HEK293T (cell line): ENCODE data around the gene FAM120AOS.

Experiments used
- BHLHE40 ChIP-seq: fragments of 450-650 bp; IDR thresholded peaks from 2 replicates; pipeline ENCODE4 v1.6.1; 2016; ENCODE audit warnings: mild to moderate bottlenecking, moderate library complexity, borderline replicate concordance
- CTBP1 ChIP-seq: fragments of 450-650 bp; IDR thresholded peaks from 2 replicates; pipeline ENCODE4 v1.6.1; 2016; ENCODE audit warnings: borderline replicate concordance
- FOXA1 ChIP-seq: fragments of 450-650 bp; IDR thresholded peaks from 2 replicates; pipeline ENCODE4 v1.6.1; 2016; ENCODE audit warnings: mild to moderate bottlenecking
- FOXK2 ChIP-seq: fragments of 450-650 bp; IDR thresholded peaks from 2 replicates; pipeline ENCODE4 v1.6.1; 2016; ENCODE audit warnings: mild to moderate bottlenecking
- FOXM1 ChIP-seq: fragments of 450-650 bp; IDR thresholded peaks from 2 replicates; pipeline ENCODE4 v1.6.1; 2017; ENCODE audit warnings: mild to moderate bottlenecking, borderline replicate concordance
- HDGF ChIP-seq: fragments of 450-650 bp; IDR thresholded peaks from 2 replicates; pipeline ENCODE4 v1.6.1; 2017; ENCODE audit warnings: antibody characterized with exemption, borderline replicate concordance
- L3MBTL2 ChIP-seq: fragments of 450-650 bp; conservative IDR thresholded peaks from 2 replicates; pipeline ENCODE4 v1.6.1; 2016; ENCODE audit warnings: mild to moderate bottlenecking
- PKNOX1 ChIP-seq: fragments of 450-650 bp; IDR thresholded peaks from 2 replicates; pipeline ENCODE4 v1.6.1; 2016
- SP1 ChIP-seq: fragments of 450-650 bp; IDR thresholded peaks from 2 replicates; pipeline ENCODE4 v1.6.1; 2017
- SUZ12 ChIP-seq: fragments of 450-650 bp; IDR thresholded peaks from 2 replicates; pipeline ENCODE4 v1.6.1; 2016; ENCODE audit warnings: mild to moderate bottlenecking
- TARDBP ChIP-seq: fragments of 450-650 bp; IDR thresholded peaks from 2 replicates; pipeline ENCODE4 v1.6.1; 2016
- ZNF384 ChIP-seq: fragments of 450-650 bp; IDR thresholded peaks from 2 replicates; pipeline ENCODE4 v1.6.1; 2016

DNA sequence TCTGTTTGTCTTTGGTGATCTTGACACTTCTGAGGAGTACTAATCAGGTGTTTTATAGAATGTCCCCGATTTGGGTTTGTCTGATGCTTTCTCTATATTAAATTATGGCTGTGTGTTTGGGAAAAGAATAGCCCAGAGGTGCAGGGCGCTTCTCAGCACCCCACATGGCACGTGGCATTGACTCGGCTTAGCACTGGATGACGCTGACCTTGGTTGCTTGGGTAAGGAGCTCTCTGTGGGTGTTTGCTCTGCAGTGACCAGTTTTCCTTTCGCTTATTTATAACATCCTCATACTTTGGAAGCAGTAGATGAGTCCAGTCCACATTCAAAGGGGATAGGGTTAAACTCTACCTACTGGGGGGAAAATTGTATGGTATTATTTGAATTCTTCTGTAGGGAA lies 12.5 kb upstream of the FAM120AOS start:
- TF ChIP-seq BHLHE40 (no peak), FOXM1 (no peak), FOXK2 (no peak), PKNOX1 (no peak), FOXA1 (no peak), CTBP1 (no peak), L3MBTL2 (no peak), SP1 (no peak), TARDBP (no peak), SUZ12 (no peak), ZNF384 (no peak), HDGF (no peak)
